ENCODE results near the gene AGPAT4. TPM values are rescaled to one million over a fixed set of nuclear protein-coding genes. Genes with fewer than 3 reads are reported as not detected.

The AGPAT4 gene
- total RNA-seq, 1 experiment from 2014 or later = 22.0 TPM

- no peak overlapping the region for H4K91ac ChIP-seq (ENCODE audit: insufficient read length, low read depth, low read length)
- no peak overlapping the region for H3T11ph ChIP-seq (ENCODE audit: low read length)
- H3K23ac ChIP-seq (ENCODE audit: insufficient read length, low read depth, low read length) = no peak overlapping the region
- H3K23me2 ChIP-seq (ENCODE audit: insufficient read length, low read depth, low read length, poor library complexity, severe bottlenecking) = no peaks in the 10 kb centered on the region
- no peak overlapping the region for H3K14ac ChIP-seq (ENCODE audit: insufficient read depth, low read length)
- no peak overlapping the region for H2AFZ ChIP-seq (ENCODE audit: low read length)
- H3K4me1 ChIP-seq (ENCODE audit: insufficient read depth, low read length) = no peaks in the 10 kb centered on the region
- no peak overlapping the region for H3K4ac ChIP-seq (ENCODE audit: low read depth, low read length)
- no peak overlapping the region for H2BK120ac ChIP-seq (ENCODE audit: low read depth, low read length, poor library complexity, severe bottlenecking)
- no peak overlapping the region for H3K18ac ChIP-seq (ENCODE audit: insufficient read length, low read depth, low read length)
- no peak overlapping the region for H3K27ac Mint-ChIP-seq
- H4K8ac ChIP-seq (replicated peaks; ENCODE audit: insufficient read length, low read depth, low read length) = no peak overlapping the region
- no peak overlapping the region for H3K4me3 Mint-ChIP-seq
- TF ChIP-seq, protein P1, sequence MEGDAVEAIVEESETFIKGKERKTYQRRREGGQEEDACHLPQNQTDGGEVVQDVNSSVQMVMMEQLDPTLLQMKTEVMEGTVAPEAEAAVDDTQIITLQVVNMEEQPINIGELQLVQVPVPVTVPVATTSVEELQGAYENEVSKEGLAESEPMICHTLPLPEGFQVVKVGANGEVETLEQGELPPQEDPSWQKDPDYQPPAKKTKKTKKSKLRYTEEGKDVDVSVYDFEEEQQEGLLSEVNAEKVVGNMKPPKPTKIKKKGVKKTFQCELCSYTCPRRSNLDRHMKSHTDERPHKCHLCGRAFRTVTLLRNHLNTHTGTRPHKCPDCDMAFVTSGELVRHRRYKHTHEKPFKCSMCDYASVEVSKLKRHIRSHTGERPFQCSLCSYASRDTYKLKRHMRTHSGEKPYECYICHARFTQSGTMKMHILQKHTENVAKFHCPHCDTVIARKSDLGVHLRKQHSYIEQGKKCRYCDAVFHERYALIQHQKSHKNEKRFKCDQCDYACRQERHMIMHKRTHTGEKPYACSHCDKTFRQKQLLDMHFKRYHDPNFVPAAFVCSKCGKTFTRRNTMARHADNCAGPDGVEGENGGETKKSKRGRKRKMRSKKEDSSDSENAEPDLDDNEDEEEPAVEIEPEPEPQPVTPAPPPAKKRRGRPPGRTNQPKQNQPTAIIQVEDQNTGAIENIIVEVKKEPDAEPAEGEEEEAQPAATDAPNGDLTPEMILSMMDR (conservative IDR thresholded peaks at IDR 0.05) = no peak
- no CpG with 5 or more reads among the region's 5 CpGs for WGBS (ENCODE audit: extremely low coverage, insufficient read length, low lambda C conversion rate)
- H2BK15ac ChIP-seq (ENCODE audit: low read depth, low read length) = no peak overlapping the region
- H3K79me1 ChIP-seq (ENCODE audit: insufficient read depth, low read depth, low read length, poor library complexity, severe bottlenecking) = no peaks in the 10 kb centered on the region
- H3K27me3 Mint-ChIP-seq (ENCODE audit: low read depth) = no peaks in the 10 kb centered on the region
- peaks cover 33 to 49% of the 10 kb centered on the region in 2 experiments for H3K9me3 Mint-ChIP-seq
- peaks cover 66 to 81% (median 79%) of the 10 kb centered on the region in 3 experiments for H3K36me3 Mint-ChIP-seq (ENCODE audit: insufficient read depth in 1 of 3, low read depth in 3 of 3)
- no peak overlapping the region for H3K27ac ChIP-seq (ENCODE audit: insufficient read length, low read depth, low read length)
- H2BK5ac ChIP-seq (ENCODE audit: insufficient read length, low read length) = no peak overlapping the region
- H3K27me3 ChIP-seq (ENCODE audit: insufficient read depth, low read length) = no peaks in the 10 kb centered on the region
- H3K79me2 ChIP-seq (ENCODE audit: insufficient read depth, low read length) = no peaks in the 10 kb centered on the region
- no peak overlapping the region for H3K4me2 ChIP-seq (ENCODE audit: insufficient read depth, insufficient read length, low read length)
- no peak overlapping the region for H3K9ac ChIP-seq (ENCODE audit: extremely low read depth, insufficient read length, low read length)
- H2BK12ac ChIP-seq (ENCODE audit: insufficient read length, low read depth, low read length) = no peak overlapping the region
- no peak overlapping the region for H4K5ac ChIP-seq (ENCODE audit: insufficient read length, low read depth, low read length)
- no peak overlapping the region for H3K56ac ChIP-seq (ENCODE audit: insufficient read length, low read depth, low read length)
- H2AK5ac ChIP-seq (ENCODE audit: insufficient read length, low read length) = no peak overlapping the region
- no peaks in the 10 kb centered on the region for H3K4me1 Mint-ChIP-seq
- no peak overlapping the region for H2BK20ac ChIP-seq (ENCODE audit: low read depth, low read length, poor library complexity, severe bottlenecking)
- H4K20me1 ChIP-seq (ENCODE audit: control insufficient read depth, insufficient read depth, insufficient read length) = no peaks in the 10 kb centered on the region
- H3K9me3 ChIP-seq (ENCODE audit: control insufficient read depth, low read depth, low read length) = no peaks in the 10 kb centered on the region
- DNase-seq = no peak
Observed at GRCh38 chr6:161217628-161218027, 56.2 kb downstream of the AGPAT4 start.
